HFF-Myc (cell line): ENCODE data around the gene TRERF1.
A peak's percentile ranks its signal among the peaks of the same experiment; 100 is the strongest.

Experiments used
- DNase-seq: peaks from one replicate; pipeline ENCODE4 v3.0.0-alpha.2; 2011; ENCODE audit warnings: low read depth; ENCODE audit errors: extremely low read depth
- H3K4me3 ChIP-seq: replicated peaks from 2 replicates; pipeline ENCODE4 v1.5.1; 2011; ENCODE audit warnings: low read depth, mild to moderate bottlenecking, control low read depth, low read length
- CTCF ChIP-seq: IDR thresholded peaks from 2 replicates; pipeline ENCODE4 v1.5.1; 2012; ENCODE audit warnings: mild to moderate bottlenecking, low read depth, low read length, control low read depth; ENCODE audit errors: missing control alignments

Gene TRERF1

GRCh38 chr6:42251911-42252637 is 199.7 kb downstream of the TRERF1 start:
- no peak for TF ChIP-seq CTCF
- H3K4me3 ChIP-seq: no peak overlapping the region
- DNase-seq: peak; percentile 43

- H3K4me3 ChIP-seq: no peak overlapping the region
- no peak for TF ChIP-seq CTCF
- DNase-seq: no peak
Observed at GRCh38 chr6:42251500-42251899, 200.2 kb downstream of the TRERF1 start.

- H3K4me3 ChIP-seq: no peak overlapping the region
- TF ChIP-seq CTCF: no peak
- DNase-seq: no peak
Observed at GRCh38 chr6:42250274-42250931, 201.3 kb downstream of the TRERF1 start.

DNA sequence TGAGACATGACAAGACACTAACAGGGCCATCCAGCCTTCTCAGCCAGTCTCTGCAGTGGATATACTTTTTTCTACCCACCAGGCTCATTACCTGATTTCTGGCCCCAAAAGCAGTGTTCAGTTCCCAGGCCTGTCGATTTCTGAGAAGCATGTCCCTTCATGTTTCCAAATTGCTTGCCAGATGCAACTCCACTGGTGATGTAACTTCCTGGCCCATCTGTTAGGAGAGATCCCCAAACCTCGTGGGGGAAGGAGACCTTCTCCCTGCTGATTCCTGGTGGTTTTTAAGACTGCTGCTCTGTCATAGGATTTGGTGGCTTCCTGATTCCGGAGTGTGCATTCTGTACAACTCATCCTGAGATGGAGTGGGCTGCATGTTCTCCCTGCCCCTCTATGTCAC is 202.4 kb downstream of the TRERF1 start:
- TF ChIP-seq CTCF: no peak
- DNase-seq: no peak
- H3K4me3 ChIP-seq: no peak overlapping the region

GRCh38 chr6:42243046-42243445 is 208.7 kb downstream of the TRERF1 start:
- no peak overlapping the region for H3K4me3 ChIP-seq
- no peak for DNase-seq
- no peak for TF ChIP-seq CTCF

GRCh38 chr6:42241915-42242314 is 209.8 kb downstream of the TRERF1 start:
- TF ChIP-seq CTCF: no peak
- H3K4me3 ChIP-seq: no peak overlapping the region

More at GRCh38 chr6:42241915-42242314, 209.8 kb downstream of the TRERF1 start:
- DNase-seq: no peak
